GM12891 (cell line): ENCODE measurements around the gene ANAPC15.

ENCODE experiments used
- PAX5 ChIP-seq: IDR thresholded peaks from 2 replicates; pipeline ENCODE4 v1.6.1; 2011; ENCODE audit warnings: low read length, moderate library complexity, mild to moderate bottlenecking; ENCODE audit not compliant: insufficient read depth, severe bottlenecking
- POLR2AphosphoS5 ChIP-seq: IDR thresholded peaks from 2 replicates; pipeline ENCODE4 v1.6.1; 2011; ENCODE audit warnings: low read depth, low read length, control low read depth
- SPI1 ChIP-seq: IDR thresholded peaks from 2 replicates; pipeline ENCODE4 v1.6.1; 2011; ENCODE audit warnings: low read depth, low read length, control low read depth

DNA sequence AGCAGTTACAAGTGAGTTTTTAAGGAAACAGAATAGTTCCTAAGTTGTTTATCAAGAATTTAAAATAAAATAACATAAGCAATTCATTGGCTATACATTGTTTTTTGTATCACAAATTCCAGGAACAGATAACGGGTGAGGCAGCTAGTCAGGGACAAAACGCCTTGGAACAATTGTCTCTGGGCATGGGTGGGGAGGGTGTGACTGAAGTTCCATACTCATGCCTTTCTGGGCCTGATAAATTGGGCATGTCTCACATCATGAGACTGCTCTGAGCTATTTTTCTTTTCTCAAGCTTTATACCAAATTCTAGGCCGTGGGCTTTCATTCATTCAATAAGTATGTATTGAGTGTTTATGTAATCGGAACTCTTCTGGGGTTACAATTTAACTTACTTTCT is 44.6 kb upstream of the ANAPC15 start:
- TF ChIP-seq POLR2AphosphoS5 (no peak), PAX5 (no peak), SPI1 (no peak)
